Measurements from ENCODE around the gene PSAT1. TPM values are rescaled to one million over a fixed set of nuclear protein-coding genes. Genes with fewer than 3 reads are reported as not detected.

Gene PSAT1
- total and polyA plus RNA-seq, 9 donors = 0.83 to 153 (median 7.1) TPM

- 86 to 92% (median 90%) methylated on average over 5 of the region's 5 CpGs for WGBS, 3 donors
- Histone ChIP-seq H3K36me3 (no peaks in the 10 kb centered on the region), H3K9me3 (no peaks in the 10 kb centered on the region), H3K27ac (no peak overlapping the region), H3K27me3 (no peaks in the 10 kb centered on the region), H3K4me1 (ENCODE audit: insufficient read depth) (peaks cover 2% of the 10 kb centered on the region), H3K4me3 (no peak overlapping the region)
- TF ChIP-seq POLR2A (IDR thresholded peaks at IDR 0.05) (no peak), CTCF (IDR thresholded peaks at IDR 0.05) (no peak), EP300 (IDR thresholded peaks at IDR 0.05) (no peak)
- DNase-seq = no peak
- intact Hi-C loops (cut with DNase I) = no loop called here
Observed at GRCh38 chr9:78314550-78314949, 17.6 kb downstream of the PSAT1 start.

- Histone ChIP-seq H3K9me3 (no peaks in the 10 kb centered on the region), H3K4me1 (ENCODE audit: insufficient read depth) (peaks cover 2% of the 10 kb centered on the region), H3K36me3 (no peaks in the 10 kb centered on the region), H3K27ac (no peak overlapping the region), H3K4me3 (no peak overlapping the region), H3K27me3 (no peaks in the 10 kb centered on the region)
- intact Hi-C loops (cut with DNase I) = no loop called here
- DNase-seq = no peak
- WGBS, 3 donors = 52 to 56% (median 56%) methylated on average over 8 of the region's 8 CpGs
- TF ChIP-seq POLR2A (IDR thresholded peaks at IDR 0.05) (no peak), EP300 (IDR thresholded peaks at IDR 0.05) (no peak), CTCF (IDR thresholded peaks at IDR 0.05) (no peak)
Observed at GRCh38 chr9:78314953-78315870, 18.3 kb downstream of the PSAT1 start.

DNA sequence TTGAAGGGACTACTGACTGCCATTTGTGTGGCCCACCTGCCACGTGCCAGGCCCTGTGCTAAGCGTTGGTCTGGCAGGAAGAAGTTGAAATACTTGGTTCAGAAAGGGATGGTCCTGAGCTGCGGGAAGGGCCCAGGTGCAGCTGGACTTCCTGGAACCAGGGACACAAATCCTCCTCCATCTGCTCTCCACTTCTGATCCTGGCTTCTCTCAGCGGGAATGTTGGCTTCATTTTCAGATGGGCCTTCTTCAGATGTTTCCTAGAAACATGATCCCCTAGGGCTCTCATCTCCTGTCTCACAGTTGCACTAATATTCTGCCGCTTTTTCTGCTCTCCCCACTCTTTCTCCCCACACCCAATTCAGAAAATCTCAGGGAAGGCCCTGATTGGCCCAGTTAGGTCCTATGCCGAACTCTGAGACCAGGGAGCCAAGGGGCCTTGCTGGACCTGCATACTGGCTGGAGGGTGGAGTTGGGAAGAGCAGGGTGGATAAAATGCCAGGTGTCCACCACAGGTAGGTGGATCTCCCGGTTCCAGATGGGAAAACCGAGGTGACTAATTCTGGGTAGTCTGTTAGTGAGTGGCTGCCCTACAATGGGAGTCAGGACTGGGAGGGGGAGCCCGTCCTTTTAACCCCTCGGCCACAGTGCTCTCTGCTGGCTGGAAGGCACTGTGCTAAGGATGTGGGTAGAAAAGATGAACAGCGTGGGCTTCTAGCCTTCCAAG is 19.4 kb downstream of the PSAT1 start:
- intact Hi-C loops (cut with DNase I) = no loop called here
- H3K9me3 ChIP-seq = no peaks in the 10 kb centered on the region
- no peaks in the 10 kb centered on the region for H3K27me3 ChIP-seq
- 93 to 94% (median 93%) methylated on average over 11 of the region's 11 CpGs for WGBS, 3 donors
- no peak overlapping the region for H3K4me3 ChIP-seq
- H3K4me1 ChIP-seq (ENCODE audit: insufficient read depth) = peaks cover 2% of the 10 kb centered on the region
- TF ChIP-seq EP300 (IDR thresholded peaks at IDR 0.05) (no peak), POLR2A (IDR thresholded peaks at IDR 0.05) (no peak), CTCF (IDR thresholded peaks at IDR 0.05) (no peak)
- H3K27ac ChIP-seq = no peak overlapping the region
- DNase-seq = no peak
- no peaks in the 10 kb centered on the region for H3K36me3 ChIP-seq

DNA sequence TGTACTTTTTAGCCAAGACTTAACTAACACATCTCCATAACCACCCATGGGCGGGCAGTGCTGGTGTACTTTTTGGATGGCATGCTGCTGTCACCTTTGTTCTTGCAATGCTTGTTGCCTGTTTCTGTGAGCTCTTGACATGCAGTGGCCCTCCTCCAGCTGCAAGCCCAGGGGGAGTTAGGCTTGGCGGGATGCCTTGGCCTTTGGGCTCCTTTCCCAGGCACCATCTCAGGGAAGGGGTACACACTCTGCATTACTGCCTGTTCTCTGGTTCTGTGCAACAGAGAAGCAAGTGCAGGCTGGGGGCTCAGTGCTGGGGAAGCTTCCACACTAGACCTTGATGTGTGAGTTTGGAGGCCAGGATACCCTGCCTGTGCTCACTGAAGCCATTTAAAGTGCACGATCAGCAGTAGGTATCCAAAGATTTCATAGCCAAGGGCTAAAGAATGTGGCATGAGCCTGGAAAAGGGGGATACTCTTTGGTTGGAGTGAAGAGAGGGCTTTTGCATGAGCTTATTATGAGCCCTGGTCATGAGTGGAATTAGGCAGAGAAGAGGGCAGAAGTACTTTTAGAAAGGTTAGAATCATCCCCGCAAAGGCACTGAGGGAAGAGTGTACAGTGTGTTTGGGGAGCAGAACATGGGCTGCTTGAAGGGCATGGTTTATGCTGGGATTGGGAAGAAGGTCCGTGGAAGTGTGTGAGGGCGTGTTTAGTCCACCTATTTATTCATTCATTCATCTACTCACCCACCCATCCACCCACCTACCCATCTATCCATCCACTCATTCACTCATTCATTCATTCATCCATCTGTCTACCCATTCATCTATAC is 22.5 kb downstream of the PSAT1 start:
- Histone ChIP-seq H3K36me3 (no peaks in the 10 kb centered on the region), H3K27ac (no peak overlapping the region), H3K4me1 (ENCODE audit: insufficient read depth) (peaks cover 2% of the 10 kb centered on the region), H3K9me3 (no peaks in the 10 kb centered on the region), H3K27me3 (no peaks in the 10 kb centered on the region), H3K4me3 (no peak overlapping the region)
- TF ChIP-seq EP300 (IDR thresholded peaks at IDR 0.05) = no peak
- TF ChIP-seq CTCF (IDR thresholded peaks at IDR 0.05) = no peak
- no peak for TF ChIP-seq POLR2A (IDR thresholded peaks at IDR 0.05)
- 72 to 91% (median 90%) methylated on average over 6 of the region's 6 CpGs for WGBS, 3 donors
- peak in 1 of 5 donors; percentile 60 for DNase-seq
- intact Hi-C loops (cut with DNase I) = no loop called here
